SIG-M5 treated with dmso at 0.1 percent for 504 hours (cell line): ENCODE measurements around the gene ANKS4B.
A peak's percentile ranks its signal among the peaks of the same experiment; 100 is the strongest.
"Not testable (repeated sequence)": the region's sequence is repeated elsewhere in the genome, so short reads cannot be mapped to it uniquely, and the experiment has no call there.

Experiments used
- DNase-seq: peaks from one replicate; lab custom pipeline; 2025; ENCODE audit not compliant: unreplicated experiment; lab: John Stamatoyannopoulos, UW

ANKS4B gene

DNA sequence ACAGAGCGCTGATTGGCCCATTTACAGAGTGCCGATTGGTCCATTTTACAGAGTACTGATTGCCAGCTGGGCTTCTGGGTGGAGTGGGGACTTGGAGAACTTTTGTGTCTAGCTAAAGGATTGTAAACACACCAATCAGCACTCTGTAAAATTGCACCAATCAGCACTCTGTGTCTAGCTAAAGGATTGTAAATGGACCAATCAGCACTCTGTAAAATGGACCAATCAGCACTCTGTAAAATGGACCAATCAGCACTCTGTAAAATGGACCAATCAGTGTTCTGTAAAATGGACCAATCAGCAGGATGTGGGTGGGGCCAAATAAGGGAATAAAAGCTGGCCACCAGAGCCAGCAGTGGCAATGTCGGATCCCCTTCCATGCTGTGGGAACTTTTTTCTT lies 56.3 kb downstream of the ANKS4B start:
- not testable (repeated sequence) for DNase-seq

- peak; percentile 96 for DNase-seq
Measured at GRCh38 chr16:21300309-21301167, 67.0 kb downstream of the ANKS4B start.

GRCh38 chr16:21301168-21301894 lies 67.8 kb downstream of the ANKS4B start:
- peak; percentile 88 for DNase-seq

- no peak for DNase-seq
Measured at GRCh38 chr16:21301895-21302291, 68.4 kb downstream of the ANKS4B start.

- DNase-seq, result no peak
Measured at GRCh38 chr16:21302454-21302853, 69.0 kb downstream of the ANKS4B start.

DNA sequence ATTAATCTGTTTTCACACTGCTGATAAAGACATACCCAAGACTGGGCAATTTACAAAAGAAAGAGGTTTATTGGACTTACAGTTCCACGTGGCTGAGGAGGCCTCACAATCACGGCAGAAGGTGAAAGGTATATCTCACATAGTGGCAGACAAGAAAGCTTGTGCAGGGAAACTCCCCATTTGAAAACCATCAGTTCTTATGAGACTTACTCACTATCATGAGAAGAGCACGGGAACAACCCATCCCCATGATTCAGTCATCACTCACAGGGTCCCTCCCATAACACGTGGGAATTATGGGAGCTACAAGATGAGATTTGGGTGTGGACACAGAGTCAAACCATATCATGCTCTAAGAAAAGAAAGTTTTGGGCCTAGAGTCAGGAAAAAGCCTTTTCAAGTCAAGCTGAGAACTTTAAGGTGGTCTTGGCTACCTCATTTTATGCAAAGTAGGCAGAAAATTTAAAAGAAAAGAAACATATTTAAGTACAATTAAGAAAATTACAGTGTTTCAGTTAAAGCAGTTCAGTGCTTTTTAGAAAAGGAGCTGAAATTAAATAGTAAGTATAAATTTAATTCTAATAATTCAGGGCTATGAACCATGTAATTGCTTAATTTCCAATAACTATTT lies 69.5 kb downstream of the ANKS4B start:
- DNase-seq, result no peak
